SK-N-SH (cell line): Measurements from ENCODE around the gene ZDHHC8. TPM values are rescaled to one million over a fixed set of nuclear protein-coding genes. Genes with fewer than 3 reads are reported as not detected.

ENCODE experiments used
- CTCF ChIA-PET: fragments of 300-600, 350-600 bp; formaldehyde crosslinking; extraction: SDS; loops from one replicate; lab custom pipeline; 2021; lab: Yijun Ruan, JAX
- POLR2A ChIA-PET: fragments of 350-600 bp; sonication (Branson Sonifier 250); formaldehyde crosslinking; extraction: SDS; loops from one replicate; lab custom pipeline; 2020; ENCODE audit warnings: antibody characterized with exemption, inconsistent platforms; lab: Yijun Ruan, JAX
- DNase-seq: peaks from one replicate; pipeline ENCODE4 v3.0.0; 2012
- H2AFZ ChIP-seq: fragments of 200-600 bp; sonication (generic); 2 replicates; pipeline ENCODE4 v1.8.1; 2016; ENCODE audit warnings: antibody characterized with exemption, mild to moderate bottlenecking, low read depth
- H3F3A ChIP-seq: fragments of 200-600 bp; sonication (generic); replicated peaks from 2 replicates; pipeline ENCODE3; 2016; ENCODE audit warnings: antibody characterized with exemption, mild to moderate bottlenecking; ENCODE audit not compliant: insufficient read depth
- H3K27ac ChIP-seq, 2 experiments: fragments of 200-500 bp in 1 of 2; fragments of 200-600 bp in 1 of 2; sonication (Bioruptor generic) in 1 of 2; sonication (generic), shearing (Covaris generic) in 1 of 2; 2 replicates each; pipeline versions ENCODE4 v1.5.1 to v1.6.1; 2014 to 2016; ENCODE audit warnings: low read depth in 2 of 2, inconsistent platforms in 1 of 2, low read length in 1 of 2, mild to moderate bottlenecking in 1 of 2, mixed read lengths in 1 of 2
- H3K27me3 ChIP-seq: fragments of 200-600 bp; sonication (generic), shearing (Covaris generic); 2 replicates; pipeline ENCODE4 v1.6.1; 2016; ENCODE audit warnings: mixed run types; ENCODE audit not compliant: insufficient read depth
- H3K36me3 ChIP-seq, 2 experiments: fragments of 200-500 bp in 1 of 2; fragments of 200-600 bp in 1 of 2; sonication (Bioruptor generic) in 1 of 2; sonication (generic) in 1 of 2; replicated peaks in 1 of 2; 2 replicates each; pipeline versions ENCODE3 to v1.5.1; 2014 to 2016; ENCODE audit warnings: low read length in 1 of 2, mild to moderate bottlenecking in 1 of 2; ENCODE audit not compliant: insufficient read depth in 2 of 2, control insufficient read depth in 1 of 2
- H3K4me1 ChIP-seq, 2 experiments: fragments of 200-500 bp in 1 of 2; fragments of 200-600 bp in 1 of 2; sonication (Bioruptor generic) in 1 of 2; sonication (generic), shearing (Covaris generic) in 1 of 2; 2 replicates each; pipeline versions ENCODE4 v1.5.1 to v1.6.1; 2014 to 2016; ENCODE audit warnings: low read depth in 1 of 2, low read length in 1 of 2, mixed run types in 1 of 2; ENCODE audit not compliant: insufficient read depth in 2 of 2, control insufficient read depth in 1 of 2
- H3K4me2 ChIP-seq: fragments of 200-600 bp; sonication (generic), shearing (Covaris generic); 2 replicates; pipeline ENCODE4 v1.6.1; 2017; ENCODE audit warnings: mixed run types
- H3K4me3 ChIP-seq, 2 experiments: fragments of 200-500 bp in 1 of 2; fragments of 200-600 bp in 1 of 2; sonication (Bioruptor generic) in 1 of 2; sonication (generic), shearing (Covaris generic) in 1 of 2; 2 replicates each; pipeline versions ENCODE4 v1.5.1 to v1.8.1; 2014 to 2016; ENCODE audit warnings: low read depth in 2 of 2, inconsistent platforms in 1 of 2, low read length in 1 of 2, mild to moderate bottlenecking in 1 of 2, mixed read lengths in 1 of 2, moderate library complexity in 1 of 2
- H3K79me2 ChIP-seq: fragments of 200-600 bp; sonication (generic); 2 replicates; pipeline ENCODE4 v1.8.1; 2017; ENCODE audit warnings: mild to moderate bottlenecking; ENCODE audit not compliant: insufficient read depth
- H3K9ac ChIP-seq: fragments of 200-600 bp; sonication (generic); 2 replicates; pipeline ENCODE4 v1.6.1; 2017; ENCODE audit warnings: mixed run types
- H3K9me2 ChIP-seq: fragments of 200-600 bp; sonication (generic); 2 replicates; pipeline ENCODE4 v1.6.1; 2017; ENCODE audit warnings: mixed run types
- H3K9me3 ChIP-seq: fragments of 200-600 bp; sonication (generic); 2 replicates; pipeline ENCODE4 v1.6.1; 2017; ENCODE audit warnings: mixed run types, mild to moderate bottlenecking, moderate library complexity
- H4K20me1 ChIP-seq: fragments of 200-600 bp; sonication (generic); 2 replicates; pipeline ENCODE4 v1.6.1; 2017; ENCODE audit warnings: mild to moderate bottlenecking, mixed run types; ENCODE audit not compliant: insufficient read depth
- CTCF ChIP-seq: fragments of 200-600 bp; sonication (generic); IDR thresholded peaks from 2 replicates; pipeline ENCODE4 v1.6.1; 2017; ENCODE audit warnings: antibody characterized with exemption, mild to moderate bottlenecking, moderate library complexity
- ELF1 ChIP-seq: IDR thresholded peaks from 2 replicates; pipeline ENCODE4 v1.4.0; 2012
- EZH2phosphoT487 ChIP-seq: fragments of 200-600 bp; sonication (generic); IDR thresholded peaks from 2 replicates; pipeline ENCODE4 v1.6.1; 2017; ENCODE audit warnings: low read depth, mixed run types, mild to moderate bottlenecking, antibody characterized with exemption, moderate library complexity, borderline replicate concordance
- FOSL2 ChIP-seq: IDR thresholded peaks from 2 replicates; pipeline ENCODE4 v1.4.0; 2012; ENCODE audit warnings: low read depth, mild to moderate bottlenecking, moderate library complexity, borderline replicate concordance
- FOXM1 ChIP-seq: IDR thresholded peaks from 2 replicates; pipeline ENCODE4 v1.4.0; 2012; ENCODE audit warnings: low read depth, mild to moderate bottlenecking
- GATA2 ChIP-seq: sonication (generic); formaldehyde crosslinking; IDR thresholded peaks from 2 replicates; pipeline ENCODE4 v1.5.0; 2020; ENCODE audit warnings: mild to moderate bottlenecking, missing genetic modification reagents
- IRF3 ChIP-seq: fragments of 150-350 bp; IDR thresholded peaks from 2 replicates; pipeline ENCODE4 v1.6.1; 2016; ENCODE audit warnings: mild to moderate bottlenecking, low read depth, low read length
- NFIC ChIP-seq: IDR thresholded peaks from 2 replicates; pipeline ENCODE4 v1.4.0; 2012; ENCODE audit warnings: borderline replicate concordance
- NRF1 ChIP-seq: IDR thresholded peaks from 2 replicates; pipeline ENCODE4 v1.6.1; 2012; ENCODE audit warnings: low read depth, mild to moderate bottlenecking, low read length
- POLR2AphosphoS5 ChIP-seq: IDR thresholded peaks from 2 replicates; pipeline ENCODE4 v1.6.1; 2012; ENCODE audit warnings: low read depth, low read length
- RCOR1 ChIP-seq: fragments of 150-350 bp; IDR thresholded peaks from 2 replicates; pipeline ENCODE4 v1.6.1; 2017; ENCODE audit warnings: antibody characterized with exemption, low read length
- RFX5 ChIP-seq: IDR thresholded peaks from 2 replicates; pipeline ENCODE4 v1.6.1; 2012; ENCODE audit warnings: mild to moderate bottlenecking, improper control_type of control experiment, low read length
- RXRA ChIP-seq: IDR thresholded peaks from 2 replicates; pipeline ENCODE4 v1.4.0; 2012; ENCODE audit warnings: low read depth, mild to moderate bottlenecking, borderline replicate concordance
- SIN3A ChIP-seq: IDR thresholded peaks from 2 replicates; pipeline ENCODE4 v1.6.1; 2012; ENCODE audit warnings: low read depth, mild to moderate bottlenecking, low read length, moderate library complexity, borderline replicate concordance
- TAF1 ChIP-seq: IDR thresholded peaks from 2 replicates; pipeline ENCODE4 v1.6.1; 2012; ENCODE audit warnings: low read depth, mild to moderate bottlenecking, low read length, moderate library complexity, borderline replicate concordance
- TCF12 ChIP-seq: IDR thresholded peaks from 2 replicates; pipeline ENCODE4 v1.4.0; 2012
- TEAD4 ChIP-seq: IDR thresholded peaks from 2 replicates; pipeline ENCODE4 v1.4.0; 2012; ENCODE audit warnings: mild to moderate bottlenecking, borderline replicate concordance; ENCODE audit not compliant: insufficient read depth
- USF2 ChIP-seq: fragments of 150-350 bp; IDR thresholded peaks from 2 replicates; pipeline ENCODE4 v1.6.1; 2017; ENCODE audit warnings: antibody characterized with exemption, low read length, low read depth, borderline replicate concordance
- ZBTB33 ChIP-seq: IDR thresholded peaks from 2 replicates; pipeline ENCODE4 v1.4.0; 2012; ENCODE audit warnings: low read depth, borderline replicate concordance
- WGBS: methylation state at CpG from one replicate; pipeline ENCODE4 v1.1.6; 2017; ENCODE audit warnings: low lambda C conversion rate; 5-methylcytosine and 5-hydroxymethylcytosine counted together
- polyA plus RNA-seq, 3 experiments: library from polyadenylated mRNA; depleted of rRNA; stranded (reverse); fragments of >200 nt; gene quantifications; 2 replicates each; pipeline ENCODE4 v1.2.3, GENCODE V29; 2012

Gene ZDHHC8
- polyA plus RNA-seq, 1 of the 3 experiments (the other 2 are of a cell fraction), result 65.3 TPM

GRCh38 chr22:20142711-20143621 lies 11.4 kb downstream of the ZDHHC8 start:
- DNase-seq, result no peak
- POLR2A ChIA-PET, result no interaction called here
- peaks cover 15% of the 10 kb centered on the region; the same call in 1 of the 2 replicates for H3K79me2 ChIP-seq
- WGBS, result 94% methylated on average over 47 of the region's 65 CpGs
- no peak overlapping the region for H3K4me3 ChIP-seq
- no peak overlapping the region for H3K9ac ChIP-seq
- no peak overlapping the region for H3K27ac ChIP-seq
- no peak overlapping the region for H3K4me2 ChIP-seq
- H3F3A ChIP-seq, result no peaks in the 10 kb centered on the region
- CTCF ChIA-PET, result no interaction called here
- peaks cover 21% of the 10 kb centered on the region for H4K20me1 ChIP-seq
- no peaks in the 10 kb centered on the region for H3K27me3 ChIP-seq
- H3K9me3 ChIP-seq, result no peaks in the 10 kb centered on the region
- H3K4me1 ChIP-seq, result peaks cover 0 to 25% of the 10 kb centered on the region in 2 experiments; a peak in 1 of 4 replicates
- TF ChIP-seq TAF1, result no peak
- no peak for TF ChIP-seq ZBTB33
- no peak for TF ChIP-seq FOXM1
- TF ChIP-seq RXRA, result no peak
- no peak for TF ChIP-seq EZH2phosphoT487
- no peak for TF ChIP-seq NRF1
- no peak for TF ChIP-seq CTCF
- no peak for TF ChIP-seq ELF1
- TF ChIP-seq TEAD4, result no peak
- no peak for TF ChIP-seq SIN3A
- TF ChIP-seq POLR2AphosphoS5, result no peak
- no peak for TF ChIP-seq USF2
- TF ChIP-seq RFX5, result no peak
- TF ChIP-seq TCF12, result no peak
- no peak for TF ChIP-seq IRF3
- no peak for TF ChIP-seq FOSL2
- TF ChIP-seq GATA2, result no peak
- TF ChIP-seq NFIC, result no peak
- no peak for TF ChIP-seq RCOR1
- no peaks in the 10 kb centered on the region for H3K9me2 ChIP-seq
- peaks cover 0 to 15% of the 10 kb centered on the region in 2 experiments for H3K36me3 ChIP-seq
- H2AFZ ChIP-seq, result no peak overlapping the region
